Ovary (tissue), 3 donors: ENCODE measurements around the gene TMPRSS3.

Experiments used
- CTCF ChIP-seq, 3 donors: fragments of 450-650 bp in 2 of 3; fragments of 200-600 bp in 1 of 3; IDR thresholded peaks; one replicate each; pipeline versions ENCODE4 v1.5.1 to v1.8.0; 2016 to 2022; ENCODE audit warnings: antibody characterized with exemption in 3 of 3, mild to moderate bottlenecking in 1 of 3
- POLR2A ChIP-seq: fragments of 450-650 bp; IDR thresholded peaks from one replicate; pipeline ENCODE4 v1.6.1; 2017; ENCODE audit warnings: antibody characterized with exemption, mild to moderate bottlenecking, moderate library complexity
- donor health status: DM: no; HTN: no; CAD: no.

GRCh38 chr21:42347601-42348327 is 48.1 kb downstream of the TMPRSS3 start:
- TF ChIP-seq CTCF (IDR thresholded peaks at IDR 0.05) (no peak), POLR2A (no peak)
